Activated CD4-positive, alpha-beta T cell treated with anti-CD3 and anti-CD28 coated beads for 24 hours (primary cell): ENCODE results near the gene TMEM52B.
"Not testable (repeated sequence)": the region's sequence is repeated elsewhere in the genome, so short reads cannot be mapped to it uniquely, and the experiment has no call there.

Experiments used
- DNase-seq, 2 donors: peaks; one replicate each; pipeline ENCODE4 v3.0.0-alpha.2; 2020; ENCODE audit warnings: low read depth in 2 of 2

TMEM52B gene

GRCh38 chr12:10211940-10212738 lies 33.3 kb downstream of the TMEM52B start:
- DNase-seq: peak; percentile 65 to 71

- peak; percentile 60 to 64 for DNase-seq
These were observed 33.9 kb downstream of the TMEM52B start, which contains the start of gene GABARAPL1 for GRCh38 chr12:10212739-10213131. Gene GABARAPL1 (plus strand): TSS chr12:10212877. CDS start chr12:10213130, 253 bp downstream.

GRCh38 chr12:10213168-10214135 lies 34.6 kb downstream of the TMEM52B start:
- peak; percentile 45 to 51 for DNase-seq

GRCh38 chr12:10214136-10214894 lies 35.5 kb downstream of the TMEM52B start:
- DNase-seq: no peak

GRCh38 chr12:10214895-10215267 lies 36.0 kb downstream of the TMEM52B start:
- no peak for DNase-seq

GRCh38 chr12:10215436-10215835 lies 36.6 kb downstream of the TMEM52B start:
- no peak for DNase-seq

- DNase-seq: not testable (repeated sequence)
These were observed 37.1 kb downstream of the TMEM52B start for GRCh38 chr12:10215946-10216345.

GRCh38 chr12:10218021-10218420 lies 39.2 kb downstream of the TMEM52B start:
- DNase-seq: no peak

GRCh38 chr12:10220398-10221077 lies 41.7 kb downstream of the TMEM52B start:
- no peak for DNase-seq

GRCh38 chr12:10221846-10222245 lies 43.0 kb downstream of the TMEM52B start:
- no peak for DNase-seq

GRCh38 chr12:10223208-10223607 lies 44.4 kb downstream of the TMEM52B start:
- no peak for DNase-seq

GRCh38 chr12:10225426-10225825 lies 46.6 kb downstream of the TMEM52B start:
- not testable (repeated sequence) for DNase-seq

- no peak for DNase-seq
These were observed 47.3 kb downstream of the TMEM52B start for GRCh38 chr12:10226086-10226485.

GRCh38 chr12:10226731-10227130 lies 47.9 kb downstream of the TMEM52B start:
- DNase-seq: no peak

- DNase-seq: no peak
These were observed 48.8 kb downstream of the TMEM52B start for GRCh38 chr12:10227648-10228047.

GRCh38 chr12:10234562-10234961 lies 55.7 kb downstream of the TMEM52B start:
- DNase-seq: no peak

- DNase-seq: peak; percentile 22 to 28
These were observed 57.2 kb downstream of the TMEM52B start for GRCh38 chr12:10235761-10236631.

- DNase-seq: no peak
These were observed 57.9 kb downstream of the TMEM52B start for GRCh38 chr12:10236720-10237119.

GRCh38 chr12:10238526-10238925 lies 59.7 kb downstream of the TMEM52B start:
- DNase-seq: no peak

- DNase-seq: no peak
These were observed 62.5 kb downstream of the TMEM52B start for GRCh38 chr12:10241290-10241689.
